Aorta (tissue), 5 donors: ENCODE data around the gene THOP1. TPM values are rescaled to one million over a fixed set of nuclear protein-coding genes. Genes with fewer than 3 reads are reported as not detected.

Experiments
- ATAC-seq: fragments of 200-7000 bp; cut with Tn5 transposase; one replicate; pipeline ENCODE4 v1.9.1; 2022; ENCODE audit warnings: moderate library complexity; ENCODE audit not compliant: low FRiP score
- DNase-seq, 2 donors: peaks; one replicate each; pipeline ENCODE4 v3.0.0-alpha.2; 2020
- H3K27ac ChIP-seq, 2 donors: one replicate each; pipeline ENCODE4 v1.5.1; 2013; ENCODE audit warnings: low read length in 2 of 2, mild to moderate bottlenecking in 2 of 2, moderate library complexity in 2 of 2, control low read depth in 1 of 2, inconsistent platforms in 1 of 2, low read depth in 1 of 2
- H3K27me3 ChIP-seq, 2 donors: one replicate each; pipeline ENCODE4 v1.6.1; 2013; ENCODE audit warnings: control low read depth in 1 of 2, low read length in 1 of 2, mild to moderate bottlenecking in 1 of 2, moderate library complexity in 1 of 2; ENCODE audit not compliant: insufficient read depth in 2 of 2, control insufficient read depth in 1 of 2
- H3K36me3 ChIP-seq, 2 donors: one replicate each; pipeline ENCODE4 v1.6.1; 2013; ENCODE audit warnings: control low read depth in 1 of 2, low read length in 1 of 2, mild to moderate bottlenecking in 1 of 2; ENCODE audit not compliant: insufficient read depth in 2 of 2, control insufficient read depth in 1 of 2
- H3K4me1 ChIP-seq, 2 donors: one replicate each; pipeline ENCODE4 v1.6.1; 2013; ENCODE audit warnings: low read length in 2 of 2, control low read depth in 1 of 2, mild to moderate bottlenecking in 1 of 2, moderate library complexity in 1 of 2; ENCODE audit not compliant: insufficient read depth in 2 of 2, control insufficient read depth in 1 of 2
- H3K4me3 ChIP-seq, 2 donors: one replicate each; pipeline ENCODE4 v1.5.1; 2013; ENCODE audit warnings: low read length in 2 of 2, control low read depth in 1 of 2, mild to moderate bottlenecking in 1 of 2
- H3K9me3 ChIP-seq: one replicate; pipeline ENCODE4 v1.6.1; 2013; ENCODE audit warnings: mild to moderate bottlenecking, low read length; ENCODE audit not compliant: control insufficient read depth
- WGBS, 2 donors: extraction: QIAGEN DNeasy Blood & Tissue Kit; methylation state at CpG; one replicate each; pipeline ENCODE4 v1.1.7; 2013; 5-methylcytosine and 5-hydroxymethylcytosine counted together
- intact Hi-C, 2 donors: fragments of 100-400 bp; cut with DNase I; formaldehyde crosslinking; loops; one replicate each; pipeline versions ENCODE4 v1.14.2 to v1.15.0; 2022
- polyA plus RNA-seq, 2 donors: library from polyadenylated mRNA; stranded (reverse); fragments of 200-250 nt; gene quantifications; one replicate each; pipeline ENCODE4 v1.2.3, GENCODE V29; 2013
- total RNA-seq, 2 donors: library from RNA; stranded (reverse); fragmentation: NEBNext Ultra II Directional; extraction: Animal tissue kit (Norgen Biotek cat#: 25700); gene quantifications; one replicate each; pipeline ENCODE4 v1.2.1, GENCODE V29; 2021
- donor health status: healthy with polysubstance abuse.
- donor health status: Bipolar disorder and iron deficiency.
- donor health status: DM: no; HTN: no; CAD: no.
- donor health status: DM: no; HTN: no; CAD: no.
- donor health status: DM: yes; HTN: yes; CAD: no.

The THOP1 gene
- total and polyA plus RNA-seq, 4 donors: 9.3 to 55.4 (median 29.8) TPM

DNA sequence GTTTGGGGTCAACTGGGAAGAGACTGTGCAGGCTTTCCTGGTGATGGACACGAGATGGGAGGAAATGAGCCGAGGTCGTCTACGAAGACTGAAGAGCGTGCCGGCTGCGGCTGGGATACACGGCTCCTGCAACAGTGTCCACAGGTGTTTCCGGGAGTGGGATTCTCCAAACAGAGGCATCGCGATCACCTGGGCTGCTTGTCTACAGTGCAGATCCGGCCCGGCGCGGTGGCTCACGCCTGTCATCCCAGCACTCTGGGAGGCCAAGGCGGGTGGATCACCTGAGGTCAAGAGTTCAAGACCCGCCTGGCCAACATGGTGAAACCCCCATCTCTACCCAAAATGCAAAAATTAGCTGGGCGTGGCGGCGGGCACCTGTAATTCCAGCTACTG, 33.9 kb upstream of the THOP1 start:
- H3K4me1 ChIP-seq: no peaks in the 10 kb centered on the region
- no peaks in the 10 kb centered on the region for H3K9me3 ChIP-seq
- 88 to 89% methylated on average over 21 of the region's 21 CpGs for WGBS, 2 donors
- DNase-seq: no peak
- peaks cover 0 to 1% of the 10 kb centered on the region in 2 donors for H3K36me3 ChIP-seq
- no peak overlapping the region for H3K27ac ChIP-seq
- ATAC-seq: no peak
- intact Hi-C loops: loop anchor here in 1 of 2 donors (5.0 kb wide), 1 partner anchor 104 kb away; no protein-coding TSS in a partner anchor
- no peaks in the 10 kb centered on the region for H3K27me3 ChIP-seq
- no peak overlapping the region for H3K4me3 ChIP-seq

DNA sequence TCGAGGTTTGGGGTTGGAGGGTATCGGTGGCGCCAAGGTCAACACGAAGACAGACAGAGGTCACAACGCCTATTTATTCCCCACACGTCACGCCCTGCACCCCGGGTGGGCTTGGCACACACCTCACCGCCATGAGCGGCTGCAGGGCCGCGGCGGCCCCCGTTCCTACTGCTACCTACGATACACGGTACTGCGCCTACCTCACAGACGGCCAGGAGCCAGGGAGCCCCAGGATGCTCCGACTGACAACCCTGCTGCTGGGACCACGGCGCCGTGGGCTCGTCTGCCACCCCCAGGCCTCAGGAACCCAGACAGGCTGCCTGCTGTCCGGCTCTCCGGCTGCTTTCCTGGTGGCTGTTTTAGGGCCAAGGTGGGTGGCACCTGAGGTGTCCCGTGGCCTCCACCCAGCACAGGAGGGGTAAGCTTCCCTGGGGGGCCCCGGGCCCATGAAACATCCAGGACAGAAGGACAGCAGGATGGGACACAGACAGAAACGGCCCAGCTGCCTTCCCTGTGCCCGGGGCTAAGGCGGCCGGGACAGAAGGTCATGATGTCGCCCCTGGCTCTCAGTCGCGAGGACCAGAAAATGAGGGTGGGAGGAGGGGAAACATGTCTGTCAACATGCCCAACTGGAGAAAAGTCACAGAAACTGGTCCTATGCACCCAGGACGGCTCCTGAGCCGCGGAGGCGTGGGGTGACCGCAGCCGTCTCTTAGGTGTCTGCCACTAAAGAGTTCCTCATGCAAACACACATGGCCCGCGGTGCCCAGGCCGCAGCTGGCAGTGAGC, 30.4 kb upstream of the THOP1 start:
- H3K27me3 ChIP-seq: no peaks in the 10 kb centered on the region
- no peak overlapping the region for H3K4me3 ChIP-seq
- H3K9me3 ChIP-seq: no peaks in the 10 kb centered on the region
- WGBS, 2 donors: 91 to 93% methylated on average over 43 of the region's 43 CpGs
- peaks cover 0 to 1% of the 10 kb centered on the region in 2 donors for H3K36me3 ChIP-seq
- ATAC-seq (peak; percentile 28), DNase-seq (no peak)
- no peak overlapping the region for H3K27ac ChIP-seq
- intact Hi-C loops: loop anchor here in 1 of 2 donors (5.0 kb wide), 1 partner anchor 108 kb away; no protein-coding TSS in a partner anchor
- no peaks in the 10 kb centered on the region for H3K4me1 ChIP-seq

DNA sequence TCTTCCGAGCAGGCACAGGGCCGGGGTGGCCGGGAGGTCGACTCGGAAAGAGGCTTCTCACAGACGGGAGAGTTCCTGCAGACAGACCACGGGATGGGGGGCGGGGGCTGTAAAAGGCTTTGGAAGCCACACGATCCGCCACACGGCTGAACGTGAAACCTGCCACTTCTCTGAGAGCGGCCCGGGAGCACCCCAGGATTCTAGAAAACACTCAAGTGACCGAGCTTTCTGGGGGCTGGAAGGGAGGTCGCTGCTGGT, 29.9 kb upstream of the THOP1 start:
- H3K4me3 ChIP-seq: no peak overlapping the region
- H3K27me3 ChIP-seq: no peaks in the 10 kb centered on the region
- DNase-seq (no peak), ATAC-seq (no peak)
- WGBS, 2 donors: 91% methylated on average over 16 of the region's 16 CpGs
- H3K4me1 ChIP-seq: no peaks in the 10 kb centered on the region
- H3K36me3 ChIP-seq: peaks cover 0 to 1% of the 10 kb centered on the region in 2 donors
- intact Hi-C loops: no loop called here
- H3K27ac ChIP-seq: no peak overlapping the region
- no peaks in the 10 kb centered on the region for H3K9me3 ChIP-seq

DNA sequence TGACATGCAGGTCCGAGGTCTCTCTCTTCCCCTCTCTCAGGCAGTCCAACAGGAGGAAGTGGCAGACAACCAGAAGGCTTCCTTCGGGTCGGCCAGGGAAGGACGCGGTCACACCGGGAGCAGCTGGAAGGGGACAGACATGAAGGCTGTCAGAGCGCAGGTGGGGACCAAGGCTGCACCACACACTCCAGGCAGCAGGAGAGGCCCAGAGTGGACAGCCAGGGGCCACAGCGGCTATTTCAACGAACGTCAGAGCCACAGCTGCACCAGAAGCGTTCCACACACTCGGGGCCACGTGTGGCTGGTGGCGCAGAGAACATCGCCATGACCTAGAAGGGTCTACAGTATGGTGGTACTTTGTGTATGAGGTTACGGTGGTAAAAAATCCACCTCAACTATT, 29.5 kb upstream of the THOP1 start:
- Histone ChIP-seq H3K27me3 (no peaks in the 10 kb centered on the region), H3K36me3 (peaks cover 0 to 1% of the 10 kb centered on the region in 2 donors), H3K9me3 (no peaks in the 10 kb centered on the region), H3K4me1 (no peaks in the 10 kb centered on the region), H3K4me3 (no peak overlapping the region), H3K27ac (no peak overlapping the region)
- 93 to 94% methylated on average over 16 of the region's 16 CpGs for WGBS, 2 donors
- intact Hi-C loops: no loop called here
- ATAC-seq: no peak
- DNase-seq: no peak

DNA sequence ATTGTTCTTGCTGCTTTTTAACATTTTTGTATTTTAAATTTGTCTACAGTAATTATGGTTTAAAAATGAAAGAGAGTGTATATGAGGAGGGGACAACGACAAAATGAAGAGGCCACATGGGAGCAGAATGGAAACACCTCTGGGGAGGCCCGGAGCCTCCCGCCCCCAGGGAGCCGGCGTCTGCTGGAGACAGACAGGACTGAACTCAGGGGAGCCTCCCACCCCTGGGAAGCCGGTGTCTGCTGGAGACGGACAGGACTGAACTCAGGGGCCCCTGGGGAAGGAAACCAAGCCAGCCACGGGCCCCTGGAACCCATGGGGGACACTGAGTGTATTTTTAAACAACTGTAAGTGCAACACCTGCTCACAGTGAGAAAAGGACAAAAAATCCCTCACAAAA, 28.8 kb upstream of the THOP1 start:
- no peaks in the 10 kb centered on the region for H3K4me1 ChIP-seq
- no peaks in the 10 kb centered on the region for H3K27me3 ChIP-seq
- H3K27ac ChIP-seq: no peak overlapping the region
- peaks cover 0 to 1% of the 10 kb centered on the region in 2 donors for H3K36me3 ChIP-seq
- no peak for DNase-seq
- intact Hi-C loops: no loop called here
- no peak for ATAC-seq
- no peaks in the 10 kb centered on the region for H3K9me3 ChIP-seq
- WGBS, 2 donors: 74 to 82% methylated on average over 8 of the region's 8 CpGs
- no peak overlapping the region for H3K4me3 ChIP-seq

DNA sequence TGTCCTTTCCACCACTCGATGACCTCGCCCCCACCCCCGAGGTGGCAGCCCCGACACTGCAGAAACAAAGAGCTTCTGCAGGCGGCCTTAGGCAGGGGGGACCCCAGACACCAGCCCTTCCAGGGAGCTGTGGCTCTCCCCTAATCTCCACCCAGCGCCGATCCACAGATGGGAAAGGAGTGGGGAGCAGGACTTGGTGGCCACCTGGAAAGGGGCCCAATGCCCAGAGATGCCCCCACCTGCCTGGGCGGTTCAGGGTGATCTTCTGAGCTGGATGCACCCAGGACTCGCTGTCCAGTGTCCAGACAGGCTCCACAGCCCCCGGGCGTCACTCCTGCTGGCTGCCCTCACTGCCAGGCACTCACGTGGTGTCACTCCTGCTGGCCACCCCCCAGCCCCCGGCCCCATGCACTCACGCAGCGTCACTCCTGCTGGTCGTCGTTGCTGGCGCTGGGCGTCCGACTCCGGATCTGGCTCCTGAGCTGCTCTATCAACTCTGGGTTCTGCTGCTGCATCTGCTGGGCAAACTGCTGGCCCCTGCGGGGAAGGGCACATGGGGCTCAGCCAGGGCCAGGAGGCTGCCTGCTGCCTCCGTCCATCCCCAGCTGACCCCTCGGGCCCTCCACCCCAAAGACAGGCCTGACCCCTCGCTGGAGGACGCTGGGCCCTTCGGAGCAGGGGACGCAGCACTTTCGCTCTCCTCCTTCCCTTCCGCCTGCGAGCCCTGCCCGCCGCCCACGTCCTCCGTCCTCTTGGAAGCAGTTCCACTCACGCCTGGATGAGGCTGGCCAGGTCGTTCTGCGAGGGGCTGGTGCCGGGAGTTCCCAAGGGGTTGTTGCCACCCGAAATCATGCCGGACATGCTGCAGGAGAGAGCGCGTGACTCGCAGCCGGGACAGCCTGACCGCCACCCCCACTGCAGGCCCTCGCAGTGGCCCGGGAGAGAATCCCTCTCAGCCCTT, 28.1 kb upstream of the THOP1 start:
- Histone ChIP-seq H3K4me3 (no peak overlapping the region), H3K9me3 (no peaks in the 10 kb centered on the region), H3K4me1 (no peaks in the 10 kb centered on the region), H3K27me3 (no peaks in the 10 kb centered on the region), H3K36me3 (peaks cover 0 to 1% of the 10 kb centered on the region in 2 donors), H3K27ac (no peak overlapping the region)
- no peak for DNase-seq
- WGBS, 2 donors: 93 to 94% methylated on average over 48 of the region's 48 CpGs
- intact Hi-C loops: no loop called here
- ATAC-seq: no peak

DNA sequence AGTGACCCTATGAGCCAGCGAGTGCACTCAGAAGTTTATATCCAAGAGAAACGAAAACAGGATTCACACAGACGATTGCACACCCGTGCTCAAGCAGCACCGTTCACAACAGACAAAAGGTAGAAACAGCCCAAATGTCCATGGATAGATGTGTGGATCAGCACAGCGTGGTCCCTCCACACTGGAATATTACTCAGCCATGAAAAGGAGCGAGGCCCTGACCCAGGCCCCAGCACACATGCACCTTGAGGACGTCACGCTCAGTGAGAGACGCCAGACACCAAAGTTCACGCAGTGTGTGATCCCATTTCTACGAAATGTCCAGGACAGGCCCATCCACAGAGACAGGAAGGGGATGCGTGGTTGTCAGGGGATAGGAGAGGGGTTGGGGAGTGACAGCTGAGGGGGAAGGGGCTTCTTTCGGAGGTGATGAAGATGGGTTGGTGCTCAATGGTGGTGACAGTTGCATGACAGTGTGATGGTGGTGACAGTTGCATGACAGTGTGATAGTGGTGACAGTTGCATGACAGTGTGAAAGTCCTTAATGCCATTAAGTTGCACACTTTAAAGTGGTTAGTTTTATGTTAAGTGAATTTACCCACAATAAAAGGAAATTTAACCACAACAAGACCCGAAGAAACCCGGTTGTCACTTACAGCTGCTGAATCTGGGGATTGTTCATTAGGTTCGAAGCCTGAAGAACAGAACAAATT, 26.5 kb upstream of the THOP1 start:
- no peaks in the 10 kb centered on the region for H3K27me3 ChIP-seq
- ATAC-seq (no peak), DNase-seq (no peak)
- 89 to 92% methylated on average over 17 of the region's 17 CpGs for WGBS, 2 donors
- H3K36me3 ChIP-seq: peaks cover 0 to 3% of the 10 kb centered on the region in 2 donors
- intact Hi-C loops: no loop called here
- no peak overlapping the region for H3K27ac ChIP-seq
- no peaks in the 10 kb centered on the region for H3K9me3 ChIP-seq
- H3K4me3 ChIP-seq: no peak overlapping the region
- no peaks in the 10 kb centered on the region for H3K4me1 ChIP-seq

DNA sequence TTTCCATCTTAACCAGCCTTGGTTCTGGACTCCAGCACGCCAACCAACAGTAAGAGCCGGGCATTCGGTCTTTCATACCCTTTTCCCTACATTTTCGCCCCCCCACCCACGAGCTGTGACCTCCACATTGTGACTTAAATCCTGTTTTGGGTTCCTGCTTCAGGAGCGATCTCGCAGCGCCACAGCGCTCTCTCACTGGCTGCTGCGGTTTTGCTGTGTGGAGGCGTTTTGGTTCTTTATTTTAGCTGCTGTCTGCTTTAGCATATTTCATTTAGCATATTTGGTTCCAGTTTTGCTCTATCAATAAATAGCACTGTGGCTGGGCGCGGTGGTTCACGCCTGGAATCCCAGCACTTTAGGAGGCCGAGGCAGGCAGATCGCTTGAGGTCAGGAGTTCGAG, 25.9 kb upstream of the THOP1 start:
- Histone ChIP-seq H3K27me3 (no peaks in the 10 kb centered on the region), H3K4me3 (no peak overlapping the region), H3K9me3 (no peaks in the 10 kb centered on the region), H3K36me3 (peaks cover 0 to 3% of the 10 kb centered on the region in 2 donors), H3K4me1 (no peaks in the 10 kb centered on the region), H3K27ac (no peak overlapping the region)
- intact Hi-C loops: no loop called here
- ATAC-seq: no peak
- no peak for DNase-seq
- WGBS, 2 donors: 94 to 95% methylated on average over 17 of the region's 17 CpGs
